Endothelial cell of umbilical vein (primary cell): ENCODE results near the gene AKAP13.

ENCODE experiments used
- EZH2 ChIP-seq: IDR thresholded peaks from 2 replicates; pipeline ENCODE4 v1.6.1; 2012; ENCODE audit warnings: borderline replicate concordance, low read depth, mild to moderate bottlenecking, moderate library complexity, low read length, inconsistent platforms; ENCODE audit not compliant: severe bottlenecking
- GATA2 ChIP-seq: IDR thresholded peaks from 2 replicates; pipeline ENCODE4 v1.7.0; 2011; ENCODE audit warnings: low read depth, mild to moderate bottlenecking, moderate library complexity, mixed read lengths, low read length; ENCODE audit not compliant: insufficient read length, insufficient read depth
- MYC ChIP-seq: IDR thresholded peaks from one replicate; pipeline ENCODE4 v1.6.1; 2011; ENCODE audit warnings: mild to moderate bottlenecking, low read depth, low read length
- POLR2A ChIP-seq: IDR thresholded peaks from 2 replicates; pipeline ENCODE4 v1.6.1; 2012; ENCODE audit warnings: low read depth, mild to moderate bottlenecking, control low read depth, low read length
- POLR2AphosphoS5 ChIP-seq: IDR thresholded peaks from 2 replicates; pipeline ENCODE4 v1.6.1; 2012; ENCODE audit warnings: low read depth, mild to moderate bottlenecking, control low read depth, low read length, moderate library complexity; ENCODE audit not compliant: insufficient read depth
- TF ChIP-seq, protein P1 (sequence below), 2 donors: IDR thresholded peaks; 1 replicate in 1 of 2; 2 replicates in 1 of 2; pipeline ENCODE4 v1.5.1; 2011; ENCODE audit warnings: low read length in 2 of 2, mild to moderate bottlenecking in 2 of 2, moderate library complexity in 2 of 2, control low read depth in 1 of 2, inconsistent platforms in 1 of 2, low read depth in 1 of 2; ENCODE audit not compliant: insufficient read depth in 1 of 2; ENCODE audit errors: extremely low read depth in 1 of 2

DNA sequence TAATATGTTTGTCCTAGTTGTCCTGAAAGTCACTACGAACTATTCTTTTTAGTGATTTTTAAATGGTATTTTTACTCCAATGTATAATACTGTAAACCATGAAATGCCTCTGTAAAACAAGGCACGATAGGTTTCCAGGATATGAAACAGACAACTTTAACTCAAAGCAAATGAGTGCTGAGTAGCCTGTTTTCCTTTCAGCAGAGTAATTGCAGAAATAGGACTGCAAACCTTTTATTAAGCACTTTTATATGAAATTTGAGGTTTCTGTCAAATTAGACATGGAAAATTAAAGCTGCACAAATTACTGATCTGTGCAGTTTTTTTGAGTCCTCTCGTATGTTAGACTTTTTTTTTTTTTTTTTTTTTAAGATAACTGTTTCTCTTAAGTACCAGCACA, 16.2 kb downstream of the AKAP13 start:
- TF ChIP-seq, protein P1, sequence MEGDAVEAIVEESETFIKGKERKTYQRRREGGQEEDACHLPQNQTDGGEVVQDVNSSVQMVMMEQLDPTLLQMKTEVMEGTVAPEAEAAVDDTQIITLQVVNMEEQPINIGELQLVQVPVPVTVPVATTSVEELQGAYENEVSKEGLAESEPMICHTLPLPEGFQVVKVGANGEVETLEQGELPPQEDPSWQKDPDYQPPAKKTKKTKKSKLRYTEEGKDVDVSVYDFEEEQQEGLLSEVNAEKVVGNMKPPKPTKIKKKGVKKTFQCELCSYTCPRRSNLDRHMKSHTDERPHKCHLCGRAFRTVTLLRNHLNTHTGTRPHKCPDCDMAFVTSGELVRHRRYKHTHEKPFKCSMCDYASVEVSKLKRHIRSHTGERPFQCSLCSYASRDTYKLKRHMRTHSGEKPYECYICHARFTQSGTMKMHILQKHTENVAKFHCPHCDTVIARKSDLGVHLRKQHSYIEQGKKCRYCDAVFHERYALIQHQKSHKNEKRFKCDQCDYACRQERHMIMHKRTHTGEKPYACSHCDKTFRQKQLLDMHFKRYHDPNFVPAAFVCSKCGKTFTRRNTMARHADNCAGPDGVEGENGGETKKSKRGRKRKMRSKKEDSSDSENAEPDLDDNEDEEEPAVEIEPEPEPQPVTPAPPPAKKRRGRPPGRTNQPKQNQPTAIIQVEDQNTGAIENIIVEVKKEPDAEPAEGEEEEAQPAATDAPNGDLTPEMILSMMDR (IDR thresholded peaks at IDR 0.05; ENCODE audit: extremely low read depth in 1 of 2, insufficient read depth in 1 of 2, low read depth in 1 of 2, low read length in 2 of 2): no peak
- TF ChIP-seq GATA2 (no peak), EZH2 (no peak), POLR2A (no peak), POLR2AphosphoS5 (no peak), MYC (no peak)
